IgD-negative memory B cell (primary cell): ENCODE data around the gene HSD17B1. TPM values are rescaled to one million over a fixed set of nuclear protein-coding genes. Genes with fewer than 3 reads are reported as not detected.
"Not testable (repeated sequence)": the region's sequence is repeated elsewhere in the genome, so short reads cannot be mapped to it uniquely, and the experiment has no call there.

Experiments
- H3K27ac Mint-ChIP-seq, 3 donors: one replicate each; pipeline ENCODE4 v1.8.0; 2020 to 2022; ENCODE audit warnings: mild to moderate bottlenecking in 3 of 3, mixed read lengths in 3 of 3, moderate library complexity in 1 of 3
- H3K27me3 Mint-ChIP-seq: one replicate; pipeline ENCODE4 v1.8.0; 2021; ENCODE audit warnings: mixed read lengths
- H3K36me3 Mint-ChIP-seq: one replicate; pipeline ENCODE4 v1.8.0; 2020; ENCODE audit warnings: mild to moderate bottlenecking, mixed read lengths
- H3K4me1 Mint-ChIP-seq, 3 donors: one replicate each; pipeline ENCODE4 v1.8.0; 2020 to 2022; ENCODE audit warnings: mixed read lengths in 3 of 3, mild to moderate bottlenecking in 1 of 3
- H3K4me3 Mint-ChIP-seq, 4 donors: one replicate each; pipeline ENCODE4 v1.8.0; 2020 to 2022; ENCODE audit warnings: mild to moderate bottlenecking in 4 of 4, mixed read lengths in 4 of 4, moderate library complexity in 3 of 4
- H3K9me3 Mint-ChIP-seq, 3 donors: one replicate each; pipeline ENCODE4 v1.8.0; 2020 to 2021; ENCODE audit warnings: mixed read lengths in 3 of 3, mild to moderate bottlenecking in 1 of 3
- polyA plus RNA-seq: library from polyadenylated mRNA; unstranded; fragments of 300-500 nt; fragmentation: Illumina TruSeq; gene quantifications from one replicate; pipeline ENCODE4 v1.2.3, GENCODE V29; 2021

The HSD17B1 gene, protein sequence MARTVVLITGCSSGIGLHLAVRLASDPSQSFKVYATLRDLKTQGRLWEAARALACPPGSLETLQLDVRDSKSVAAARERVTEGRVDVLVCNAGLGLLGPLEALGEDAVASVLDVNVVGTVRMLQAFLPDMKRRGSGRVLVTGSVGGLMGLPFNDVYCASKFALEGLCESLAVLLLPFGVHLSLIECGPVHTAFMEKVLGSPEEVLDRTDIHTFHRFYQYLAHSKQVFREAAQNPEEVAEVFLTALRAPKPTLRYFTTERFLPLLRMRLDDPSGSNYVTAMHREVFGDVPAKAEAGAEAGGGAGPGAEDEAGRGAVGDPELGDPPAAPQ
- polyA plus RNA-seq, result 0.39 TPM

DNA sequence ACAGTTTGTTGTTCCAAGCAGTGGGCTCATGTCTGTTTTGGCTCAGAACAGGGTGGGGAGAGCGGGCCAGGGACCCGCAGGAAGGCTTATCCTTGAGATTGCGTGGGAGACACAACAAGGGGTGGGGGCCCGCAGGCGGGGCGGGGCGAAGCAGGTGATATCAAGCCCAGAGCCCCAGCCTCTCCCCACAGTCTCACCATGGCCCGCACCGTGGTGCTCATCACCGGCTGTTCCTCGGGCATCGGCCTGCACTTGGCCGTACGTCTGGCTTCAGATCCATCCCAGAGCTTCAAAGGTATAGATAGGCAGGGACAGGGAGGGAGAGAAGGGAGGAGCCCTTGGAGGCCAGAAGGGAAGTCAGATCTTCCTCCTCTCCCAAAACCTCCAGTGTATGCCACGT, at the start of gene HSD17B1:
Gene HSD17B1, plus strand, starts transcription at position 188 of the 400 bp plus-strand sequence. Its CDS starts 11 bp downstream, at position 199.
- H3K36me3 Mint-ChIP-seq, H3K27me3 Mint-ChIP-seq, H3K9me3 Mint-ChIP-seq: not testable (repeated sequence)
- Mint-ChIP-seq H3K27ac (peak within 1 kb of the TSS; percentile 74 to 96 (median 96)), H3K4me1 (peaks cover 15 to 19% (median 18%) of the 10 kb centered on the region in 3 donors), H3K4me3 (peak within 1 kb of the TSS; percentile 89 to 98 (median 94))

DNA sequence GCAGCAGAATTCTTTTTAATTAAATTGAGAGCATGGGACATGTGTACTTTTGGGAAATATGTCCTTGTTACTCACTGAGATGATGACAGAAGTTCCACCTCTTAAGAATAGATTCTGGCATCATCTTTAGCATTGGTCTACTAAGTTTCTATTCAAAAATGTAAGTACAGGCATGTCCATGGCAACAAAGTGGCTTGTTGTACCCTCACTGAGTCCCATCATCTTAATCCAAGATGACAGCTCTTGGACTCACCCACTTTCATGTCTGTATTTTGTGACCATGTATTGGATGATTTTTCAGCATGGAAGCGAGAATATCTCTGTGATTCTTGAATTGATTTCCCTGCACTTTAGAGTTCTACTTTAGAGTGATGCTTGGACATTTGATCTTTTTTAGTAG, 49.8 kb upstream of the HSD17B1 start:
- H3K27ac Mint-ChIP-seq, result no peak overlapping the region
- H3K4me1 Mint-ChIP-seq, result no peaks in the 10 kb centered on the region
- no peaks in the 10 kb centered on the region for H3K27me3 Mint-ChIP-seq
- peaks cover 5% of the 10 kb centered on the region for H3K36me3 Mint-ChIP-seq
- no peak overlapping the region for H3K4me3 Mint-ChIP-seq
- no peaks in the 10 kb centered on the region for H3K9me3 Mint-ChIP-seq

DNA sequence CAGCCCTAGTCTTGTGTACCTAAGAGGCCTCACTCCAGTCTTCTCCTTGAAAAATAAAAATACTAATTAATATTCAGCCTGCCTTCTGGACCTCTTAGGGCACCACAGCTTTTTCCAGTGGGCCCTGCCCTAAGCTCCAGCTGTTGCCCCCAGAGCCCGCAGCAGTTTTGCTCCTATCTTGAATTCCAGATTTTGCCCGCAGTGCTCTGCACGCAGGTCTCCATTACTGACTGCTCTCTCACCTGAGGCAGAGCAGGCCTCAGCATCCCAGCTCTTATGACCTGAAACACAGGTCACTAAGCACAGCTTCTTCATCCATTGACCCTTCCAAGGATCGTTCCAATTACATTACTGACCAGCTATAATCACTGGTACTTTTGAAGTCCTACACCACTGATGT, 45.1 kb upstream of the HSD17B1 start:
- Mint-ChIP-seq H3K36me3 (peaks cover 12% of the 10 kb centered on the region), H3K27ac (no peak overlapping the region), H3K27me3 (no peaks in the 10 kb centered on the region), H3K4me3 (peak overlapping the region in 1 of 4 donors; percentile 54), H3K9me3 (no peaks in the 10 kb centered on the region), H3K4me1 (no peaks in the 10 kb centered on the region)

DNA sequence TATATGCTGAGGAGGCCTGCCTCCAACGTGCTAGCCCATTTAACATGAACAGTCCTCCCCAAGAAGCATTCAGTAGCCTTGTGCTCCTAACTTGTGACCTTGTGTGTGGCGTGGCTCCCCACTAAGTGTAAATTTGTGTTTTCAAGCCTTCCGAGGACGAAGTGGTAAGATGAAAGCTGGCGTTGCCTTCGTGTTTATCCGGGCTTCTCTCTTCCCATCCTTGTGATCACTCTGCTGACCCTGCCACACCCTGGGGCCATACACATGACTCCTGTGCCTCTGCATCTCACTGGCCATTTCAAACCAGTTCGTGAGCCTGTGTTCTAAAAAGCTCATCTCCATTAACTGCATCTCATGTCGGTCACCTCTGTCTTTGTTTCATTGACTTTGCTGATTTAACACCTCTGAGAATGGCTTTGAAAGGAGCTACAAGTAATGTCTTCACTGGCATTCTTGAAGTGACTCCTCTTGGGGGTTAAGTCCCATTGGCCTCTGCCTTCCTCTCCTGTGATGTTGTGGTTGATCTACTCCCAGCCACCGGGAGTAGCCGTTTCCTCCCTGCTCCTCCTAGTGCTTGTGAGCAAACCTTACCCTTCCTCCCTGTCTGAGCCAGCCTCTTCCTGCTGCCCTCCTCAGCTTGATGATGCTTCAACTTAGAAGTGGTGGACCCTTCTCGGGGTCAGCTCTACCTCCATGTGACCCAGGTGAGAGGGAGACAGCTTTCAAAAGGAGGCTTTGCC, 44.1 kb upstream of the HSD17B1 start:
- peaks cover 13% of the 10 kb centered on the region for H3K36me3 Mint-ChIP-seq
- H3K4me1 Mint-ChIP-seq, result no peaks in the 10 kb centered on the region
- peak overlapping the region in 1 of 3 donors; percentile 15 for H3K27ac Mint-ChIP-seq
- H3K9me3 Mint-ChIP-seq, result no peaks in the 10 kb centered on the region
- H3K27me3 Mint-ChIP-seq, result no peaks in the 10 kb centered on the region
- H3K4me3 Mint-ChIP-seq, result no peak overlapping the region

DNA sequence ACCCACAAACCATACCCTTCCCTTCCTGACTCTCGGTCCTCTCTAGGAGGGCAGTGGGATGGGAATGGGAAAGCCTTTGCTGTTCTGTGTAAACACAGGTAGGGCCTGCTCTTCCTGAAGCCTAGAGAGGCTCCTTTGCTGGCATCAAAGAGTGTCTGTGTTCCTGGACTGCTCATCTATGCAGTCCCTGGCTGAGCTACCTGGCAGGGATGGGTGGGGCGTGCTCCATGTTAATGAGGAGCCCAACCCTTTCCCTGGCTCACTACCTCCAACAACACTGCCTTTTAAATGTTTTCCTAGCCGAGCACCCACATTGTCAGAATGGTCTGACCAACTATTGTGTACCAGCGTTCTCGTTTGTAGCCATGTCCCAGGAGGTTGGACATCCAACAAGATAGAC, 43.3 kb upstream of the HSD17B1 start:
- no peaks in the 10 kb centered on the region for H3K27me3 Mint-ChIP-seq
- H3K36me3 Mint-ChIP-seq, result peaks cover 13% of the 10 kb centered on the region

DNA sequence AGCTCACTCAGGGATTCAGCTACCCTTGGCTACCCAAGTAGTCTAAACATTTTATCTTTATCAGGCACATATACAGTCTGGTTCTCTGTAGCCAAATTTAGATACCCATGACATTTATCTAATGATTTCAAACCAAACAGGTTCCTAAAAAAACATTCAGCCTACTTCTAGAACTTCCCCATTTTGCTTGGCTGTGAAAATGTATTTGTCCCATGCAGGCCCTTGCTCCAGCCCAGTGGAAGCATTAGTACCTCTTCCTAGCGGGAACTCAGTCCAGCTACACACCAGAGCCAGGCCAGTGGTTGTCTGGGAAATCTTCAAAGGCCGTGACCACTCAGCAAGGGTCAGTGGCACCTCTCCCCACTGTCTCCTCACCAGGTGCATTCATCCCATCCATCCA, 42.9 kb upstream of the HSD17B1 start:
- Mint-ChIP-seq H3K4me3 (no peak overlapping the region), H3K4me1 (no peaks in the 10 kb centered on the region), H3K9me3 (no peaks in the 10 kb centered on the region), H3K27me3 (no peaks in the 10 kb centered on the region), H3K27ac (no peak overlapping the region), H3K36me3 (peaks cover 13% of the 10 kb centered on the region)

More for the DNA sequence above, 43.3 kb upstream of the HSD17B1 start:
- no peaks in the 10 kb centered on the region for H3K4me1 Mint-ChIP-seq
- H3K27ac Mint-ChIP-seq, result peak overlapping the region in 1 of 3 donors; percentile 15
- no peaks in the 10 kb centered on the region for H3K9me3 Mint-ChIP-seq
- no peak overlapping the region for H3K4me3 Mint-ChIP-seq

DNA sequence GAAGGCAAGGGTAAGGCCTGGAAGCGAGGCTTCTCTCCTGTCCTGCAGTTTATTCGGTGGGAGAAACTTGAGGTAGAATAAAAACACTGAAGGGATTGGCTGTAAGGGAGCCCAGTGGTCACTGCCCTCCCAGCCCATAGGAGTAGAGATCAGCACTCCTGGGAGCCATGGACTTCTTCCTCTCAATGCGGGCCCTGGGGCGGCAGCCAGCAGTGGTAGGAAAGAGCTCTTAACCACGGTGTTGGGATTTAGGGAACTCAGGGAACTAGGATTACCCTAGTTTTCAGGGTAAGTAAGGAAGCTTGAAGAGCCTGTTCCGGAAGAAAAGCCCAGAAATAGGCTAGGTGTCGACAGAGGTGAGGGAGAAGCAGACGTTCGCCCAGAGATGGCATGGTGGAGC, 40.5 kb upstream of the HSD17B1 start:
- H3K9me3 Mint-ChIP-seq, result no peaks in the 10 kb centered on the region
- H3K27me3 Mint-ChIP-seq, result no peaks in the 10 kb centered on the region
- peaks cover 0 to under 1% (median 0%) of the 10 kb centered on the region in 3 donors for H3K4me1 Mint-ChIP-seq
- peaks cover 13% of the 10 kb centered on the region for H3K36me3 Mint-ChIP-seq
- no peak overlapping the region for H3K4me3 Mint-ChIP-seq
- H3K27ac Mint-ChIP-seq, result peak overlapping the region in 1 of 3 donors; percentile 23

DNA sequence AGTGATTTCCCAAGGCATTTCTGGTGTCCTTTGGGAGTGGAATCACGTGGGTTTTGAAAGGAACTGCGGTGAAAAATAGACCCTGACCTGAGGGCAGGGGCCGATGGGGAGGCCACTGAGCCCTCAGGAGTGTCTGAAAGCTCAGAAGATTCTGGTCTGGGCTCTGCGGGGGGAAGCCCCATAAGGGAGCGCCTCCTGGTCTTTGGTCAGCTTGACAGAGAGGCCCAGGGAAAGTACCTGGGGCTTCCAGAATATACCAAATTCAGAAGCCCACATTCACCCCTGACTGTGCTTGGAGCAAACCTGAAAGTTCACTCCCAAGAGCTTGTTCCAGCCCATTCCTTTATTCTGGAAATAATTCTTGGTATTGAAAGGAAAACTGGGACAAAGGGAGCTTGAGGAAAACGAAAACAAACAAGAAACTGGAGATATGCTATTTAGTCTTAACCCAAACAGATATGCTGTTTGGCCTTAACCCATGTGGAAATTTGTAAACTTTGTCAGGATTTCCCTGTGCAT, 39.9 kb upstream of the HSD17B1 start:
- Mint-ChIP-seq H3K27me3 (no peaks in the 10 kb centered on the region), H3K4me3 (peak overlapping the region in 1 of 4 donors; percentile 27)

DNA sequence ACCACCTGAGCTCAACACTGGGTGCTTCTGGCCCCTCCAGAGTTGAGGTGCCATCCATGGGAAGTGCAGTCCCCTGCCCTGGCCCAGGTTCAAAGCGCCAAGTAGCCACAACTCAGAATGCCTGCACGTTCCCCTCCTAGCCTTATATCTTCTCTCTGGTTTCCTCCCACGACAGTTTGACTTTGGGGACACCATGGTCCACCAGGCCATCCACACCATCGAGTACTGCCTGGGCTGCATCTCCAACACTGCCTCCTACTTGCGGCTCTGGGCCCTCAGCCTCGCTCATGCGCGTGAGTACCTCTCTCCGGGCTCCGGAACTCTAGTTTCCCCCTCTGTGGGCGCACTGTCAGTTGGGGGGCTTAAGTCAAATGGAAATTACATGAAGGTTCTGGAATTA, 39.0 kb upstream of the HSD17B1 start:
- Mint-ChIP-seq H3K4me3 (no peak overlapping the region), H3K9me3 (no peaks in the 10 kb centered on the region), H3K4me1 (peaks cover 0 to 7% (median 2%) of the 10 kb centered on the region in 3 donors), H3K27me3 (no peaks in the 10 kb centered on the region), H3K36me3 (peaks cover 6% of the 10 kb centered on the region), H3K27ac (no peak overlapping the region)

More for the DNA sequence above, 39.9 kb upstream of the HSD17B1 start:
- H3K9me3 Mint-ChIP-seq, result no peaks in the 10 kb centered on the region
- peaks cover 12% of the 10 kb centered on the region for H3K36me3 Mint-ChIP-seq
- peaks cover 0 to 5% (median 2%) of the 10 kb centered on the region in 3 donors for H3K4me1 Mint-ChIP-seq
- H3K27ac Mint-ChIP-seq, result no peak overlapping the region

DNA sequence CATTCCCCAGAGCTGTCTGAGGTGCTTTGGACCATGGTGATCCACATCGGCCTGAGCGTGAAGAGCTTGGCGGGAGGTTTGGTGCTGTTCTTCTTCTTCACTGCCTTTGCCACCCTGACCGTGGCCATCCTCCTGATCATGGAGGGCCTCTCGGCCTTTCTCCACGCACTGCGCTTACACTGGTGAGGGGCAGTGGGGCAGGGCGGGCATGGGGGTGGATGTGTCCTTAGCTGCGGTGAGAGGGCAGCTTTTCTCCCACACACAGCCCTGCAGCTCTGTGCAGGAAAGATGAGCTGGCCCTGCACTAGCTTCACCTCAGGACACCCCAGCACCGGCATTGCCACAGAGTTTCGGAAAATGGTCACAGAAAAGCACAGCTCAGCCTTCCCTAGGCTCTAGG, 38.4 kb upstream of the HSD17B1 start:
- no peaks in the 10 kb centered on the region for H3K9me3 Mint-ChIP-seq
- H3K36me3 Mint-ChIP-seq, result peaks cover 3% of the 10 kb centered on the region
- H3K27me3 Mint-ChIP-seq, result no peaks in the 10 kb centered on the region
- H3K27ac Mint-ChIP-seq, result no peak overlapping the region
- no peak overlapping the region for H3K4me3 Mint-ChIP-seq
- H3K4me1 Mint-ChIP-seq, result peaks cover 0 to 7% (median 2%) of the 10 kb centered on the region in 3 donors

DNA sequence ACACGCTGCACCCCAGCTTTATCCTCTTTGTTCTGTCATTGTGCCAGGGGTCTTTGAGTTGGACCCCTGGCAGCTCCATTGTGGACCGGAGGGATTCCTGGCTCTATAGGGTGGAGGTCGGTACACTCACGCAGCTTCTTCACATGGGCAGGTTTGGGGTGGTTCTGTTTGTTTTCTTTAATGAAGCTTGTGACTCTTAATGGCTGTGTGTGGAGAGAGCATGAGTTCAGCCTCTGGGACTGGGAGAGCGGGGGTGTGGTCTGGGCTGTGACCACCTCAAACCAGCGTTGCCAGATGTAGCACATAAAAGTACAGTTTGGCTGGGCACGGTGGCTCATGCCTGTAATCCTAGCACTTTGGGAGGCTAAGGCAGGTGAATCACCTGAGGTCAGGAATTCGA, 37.9 kb upstream of the HSD17B1 start:
- Mint-ChIP-seq H3K27me3 (no peaks in the 10 kb centered on the region), H3K9me3 (no peaks in the 10 kb centered on the region), H3K4me1 (peaks cover 0 to 7% (median 2%) of the 10 kb centered on the region in 3 donors), H3K36me3 (peaks cover 3% of the 10 kb centered on the region), H3K27ac (no peak overlapping the region), H3K4me3 (no peak overlapping the region)

DNA sequence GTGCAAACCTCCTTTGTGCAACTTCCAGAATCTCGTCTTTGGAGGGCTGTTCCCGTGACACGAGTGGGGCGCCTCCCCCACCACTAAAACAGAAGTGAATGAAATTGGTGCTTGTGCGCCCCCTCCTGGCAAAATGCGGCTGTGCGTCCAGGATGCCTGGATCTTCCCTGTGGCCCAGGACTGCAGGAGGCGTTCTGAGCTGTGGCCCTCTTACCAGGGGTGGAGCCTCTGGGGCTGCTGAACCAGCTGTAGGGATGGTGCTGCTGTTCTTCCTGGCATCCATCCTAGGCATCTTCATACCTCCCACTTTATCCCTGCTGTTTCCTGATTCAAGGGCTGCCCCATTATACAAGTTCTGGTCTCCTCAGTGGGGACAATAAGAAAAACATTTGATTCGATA, 35.2 kb upstream of the HSD17B1 start:
- no peak overlapping the region for H3K27ac Mint-ChIP-seq
- H3K4me3 Mint-ChIP-seq, result no peak overlapping the region
- H3K27me3 Mint-ChIP-seq, result no peaks in the 10 kb centered on the region
- peaks cover 0 to 7% (median 2%) of the 10 kb centered on the region in 3 donors for H3K4me1 Mint-ChIP-seq
- peaks cover 3% of the 10 kb centered on the region for H3K36me3 Mint-ChIP-seq
- H3K9me3 Mint-ChIP-seq, result no peaks in the 10 kb centered on the region

DNA sequence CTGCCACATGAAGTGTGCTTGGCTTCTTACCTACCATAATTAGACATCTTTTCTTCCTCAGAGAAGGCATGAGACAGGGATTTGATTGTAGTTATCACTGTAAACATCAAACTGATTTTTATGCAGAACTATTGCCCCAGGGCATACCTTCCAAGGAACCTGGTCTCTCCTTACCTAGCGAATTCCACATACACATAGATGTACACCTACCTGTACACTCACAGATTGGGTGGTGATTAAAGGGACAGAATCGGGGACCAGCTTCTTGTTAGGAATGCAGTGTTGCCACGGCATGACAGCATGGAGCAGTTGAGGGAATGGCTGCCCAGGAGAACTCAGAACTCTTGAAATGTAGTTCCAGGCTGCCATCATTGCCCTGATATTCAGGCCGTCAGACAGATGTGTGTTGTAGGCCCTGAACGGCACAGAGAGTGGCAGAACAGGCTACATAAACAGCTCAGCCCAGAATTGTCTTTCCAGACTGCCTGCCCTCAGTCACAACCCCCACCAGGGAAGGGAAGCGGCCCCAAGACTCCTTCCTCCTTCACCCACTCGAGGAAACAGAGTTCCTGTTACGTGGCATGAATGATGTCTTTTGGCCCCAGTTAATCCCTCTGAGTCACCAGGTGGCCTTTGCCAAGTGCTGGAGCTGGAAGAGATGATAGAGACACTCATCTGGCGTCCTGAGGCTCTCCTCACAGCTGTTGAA, 34.5 kb upstream of the HSD17B1 start:
- no peak overlapping the region for H3K4me3 Mint-ChIP-seq
- no peaks in the 10 kb centered on the region for H3K27me3 Mint-ChIP-seq
- peaks cover 2% of the 10 kb centered on the region for H3K36me3 Mint-ChIP-seq
- no peak overlapping the region for H3K27ac Mint-ChIP-seq
- peaks cover 0 to 7% (median 2%) of the 10 kb centered on the region in 3 donors for H3K4me1 Mint-ChIP-seq
- H3K9me3 Mint-ChIP-seq, result no peaks in the 10 kb centered on the region

DNA sequence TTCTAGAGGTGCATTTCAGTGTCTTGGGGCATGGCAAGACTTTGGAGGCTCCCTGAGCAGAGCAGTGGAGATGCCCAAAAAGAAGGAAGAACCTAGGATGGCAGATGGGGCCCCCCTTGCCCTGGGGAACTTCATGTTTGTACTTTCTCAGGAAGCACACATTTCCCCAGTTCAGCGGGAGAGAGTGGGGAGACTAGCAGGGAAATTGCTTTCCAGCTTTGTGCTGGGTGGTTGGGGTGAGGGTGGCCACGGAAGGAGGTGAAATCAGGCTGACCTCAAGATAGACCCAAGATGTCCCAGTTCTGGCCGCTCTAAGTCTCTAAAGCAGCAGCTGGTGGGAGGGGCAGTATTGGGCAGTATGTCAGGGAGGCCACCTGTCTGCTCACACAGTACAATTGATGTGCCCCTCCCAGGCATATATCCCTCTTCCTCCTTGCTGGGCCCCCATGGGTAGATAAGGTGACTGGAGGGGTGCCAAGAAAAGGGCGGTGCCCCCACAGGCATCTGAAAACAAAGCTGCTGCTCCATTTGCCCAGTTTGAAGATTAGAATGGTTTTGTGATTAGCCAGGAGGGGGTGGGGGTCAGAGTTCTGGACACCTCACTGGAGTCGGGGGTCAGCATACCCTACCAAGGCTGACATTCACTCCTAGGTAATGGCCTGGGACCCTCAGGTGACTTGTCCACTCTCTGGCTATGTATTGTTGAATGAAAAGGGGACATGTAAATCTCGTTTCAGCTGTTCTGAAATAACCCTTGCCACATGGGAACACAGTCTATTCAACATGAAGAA, 33.8 kb upstream of the HSD17B1 start:
- H3K27ac Mint-ChIP-seq, result no peak overlapping the region
- H3K4me3 Mint-ChIP-seq, result no peak overlapping the region
- H3K27me3 Mint-ChIP-seq, result no peaks in the 10 kb centered on the region
- H3K4me1 Mint-ChIP-seq, result peaks cover 0 to 7% (median 2%) of the 10 kb centered on the region in 3 donors
- H3K36me3 Mint-ChIP-seq, result peaks cover 1% of the 10 kb centered on the region
- no peaks in the 10 kb centered on the region for H3K9me3 Mint-ChIP-seq
